SK-N-SH (cell line): ENCODE data around the gene INO80C.

ENCODE experiments used
- CTCF ChIP-seq: fragments of 200-600 bp; sonication (generic); IDR thresholded peaks from 2 replicates; pipeline ENCODE4 v1.6.1; 2017; ENCODE audit warnings: antibody characterized with exemption, mild to moderate bottlenecking, moderate library complexity
- TF ChIP-seq, protein P1 (sequence below): IDR thresholded peaks from 2 replicates; pipeline ENCODE4 v1.4.0; 2012; ENCODE audit warnings: low read depth

GRCh38 chr18:35516789-35517188 is 19.0 kb upstream of the INO80C start:
- no peak for TF ChIP-seq CTCF
- TF ChIP-seq, protein P1, sequence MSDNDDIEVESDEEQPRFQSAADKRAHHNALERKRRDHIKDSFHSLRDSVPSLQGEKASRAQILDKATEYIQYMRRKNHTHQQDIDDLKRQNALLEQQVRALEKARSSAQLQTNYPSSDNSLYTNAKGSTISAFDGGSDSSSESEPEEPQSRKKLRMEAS, result no peak
